Endothelial cell (in vitro differentiated cells): ENCODE results near the gene PPDPF. TPM values are rescaled to one million over a fixed set of nuclear protein-coding genes. Genes with fewer than 3 reads are reported as not detected.

ENCODE experiments used
- DNase-seq: peaks from one replicate; pipeline ENCODE4 v3.0.0; 2021; ENCODE audit warnings: low spot score
- H3K27ac Mint-ChIP-seq: one replicate; pipeline ENCODE4 v1.8.0; 2021; ENCODE audit warnings: mixed read lengths, inconsistent platforms; ENCODE audit not compliant: unreplicated experiment
- H3K27me3 Mint-ChIP-seq: one replicate; pipeline ENCODE4 v1.8.0; 2021; ENCODE audit warnings: mild to moderate bottlenecking, moderate library complexity, mixed read lengths, inconsistent platforms; ENCODE audit not compliant: unreplicated experiment
- H3K36me3 Mint-ChIP-seq: one replicate; pipeline ENCODE4 v1.8.0; 2021; ENCODE audit warnings: mild to moderate bottlenecking, low read depth, mixed read lengths, inconsistent platforms; ENCODE audit not compliant: unreplicated experiment
- H3K4me1 Mint-ChIP-seq: one replicate; pipeline ENCODE4 v1.8.0; 2021; ENCODE audit warnings: mild to moderate bottlenecking, mixed read lengths, inconsistent platforms; ENCODE audit not compliant: unreplicated experiment
- H3K4me3 Mint-ChIP-seq: one replicate; pipeline ENCODE4 v1.8.0; 2021; ENCODE audit warnings: mild to moderate bottlenecking, mixed read lengths, inconsistent platforms; ENCODE audit not compliant: unreplicated experiment
- H3K9me3 Mint-ChIP-seq: one replicate; pipeline ENCODE4 v1.8.0; 2021; ENCODE audit warnings: mixed read lengths, inconsistent platforms; ENCODE audit not compliant: unreplicated experiment
- total RNA-seq: library from RNA; stranded (reverse); fragmentation: NEBNext Ultra II Directional; extraction: Animal tissue kit (Norgen Biotek cat#: 25700); gene quantifications from one replicate; pipeline ENCODE4 v1.2.1, GENCODE V29; 2021; ENCODE audit not compliant: unreplicated experiment
- TF ChIP-seq, protein P1 (sequence below): fragments of 200-600 bp; sonication (generic); IDR thresholded peaks from one replicate; pipeline ENCODE4 v1.5.0; 2021; ENCODE audit warnings: antibody characterized with exemption; ENCODE audit not compliant: unreplicated experiment

PPDPF gene
- total RNA-seq, 1 donor from 2014 or later, result 151 TPM

DNA sequence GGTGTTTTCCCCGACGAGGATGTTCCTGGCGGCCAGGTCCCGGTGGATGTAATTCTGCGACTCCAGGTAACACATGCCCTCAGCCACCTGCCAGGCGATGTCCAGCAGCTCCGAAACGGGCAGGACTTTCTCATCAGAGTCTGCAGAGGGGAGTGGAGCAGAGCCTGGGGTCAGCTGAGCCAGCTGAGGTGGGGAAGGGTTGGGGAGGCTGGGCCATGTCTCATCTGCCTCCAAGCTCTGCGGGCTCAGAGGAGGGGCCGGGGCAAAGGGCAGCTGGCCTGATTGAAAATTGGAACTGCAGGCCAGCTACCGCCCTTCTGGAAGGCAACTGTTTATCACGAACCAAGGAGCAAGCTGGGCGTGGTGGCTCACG is 10.2 kb downstream of the PPDPF start:
- Mint-ChIP-seq H3K36me3 (peaks cover 4% of the 10 kb centered on the region), H3K4me3 (no peak overlapping the region), H3K27me3 (peaks cover 5% of the 10 kb centered on the region), H3K9me3 (no peaks in the 10 kb centered on the region), H3K27ac (no peak overlapping the region), H3K4me1 (no peaks in the 10 kb centered on the region)
- DNase-seq, result no peak
- TF ChIP-seq, protein P1, sequence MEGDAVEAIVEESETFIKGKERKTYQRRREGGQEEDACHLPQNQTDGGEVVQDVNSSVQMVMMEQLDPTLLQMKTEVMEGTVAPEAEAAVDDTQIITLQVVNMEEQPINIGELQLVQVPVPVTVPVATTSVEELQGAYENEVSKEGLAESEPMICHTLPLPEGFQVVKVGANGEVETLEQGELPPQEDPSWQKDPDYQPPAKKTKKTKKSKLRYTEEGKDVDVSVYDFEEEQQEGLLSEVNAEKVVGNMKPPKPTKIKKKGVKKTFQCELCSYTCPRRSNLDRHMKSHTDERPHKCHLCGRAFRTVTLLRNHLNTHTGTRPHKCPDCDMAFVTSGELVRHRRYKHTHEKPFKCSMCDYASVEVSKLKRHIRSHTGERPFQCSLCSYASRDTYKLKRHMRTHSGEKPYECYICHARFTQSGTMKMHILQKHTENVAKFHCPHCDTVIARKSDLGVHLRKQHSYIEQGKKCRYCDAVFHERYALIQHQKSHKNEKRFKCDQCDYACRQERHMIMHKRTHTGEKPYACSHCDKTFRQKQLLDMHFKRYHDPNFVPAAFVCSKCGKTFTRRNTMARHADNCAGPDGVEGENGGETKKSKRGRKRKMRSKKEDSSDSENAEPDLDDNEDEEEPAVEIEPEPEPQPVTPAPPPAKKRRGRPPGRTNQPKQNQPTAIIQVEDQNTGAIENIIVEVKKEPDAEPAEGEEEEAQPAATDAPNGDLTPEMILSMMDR, result no peak

DNA sequence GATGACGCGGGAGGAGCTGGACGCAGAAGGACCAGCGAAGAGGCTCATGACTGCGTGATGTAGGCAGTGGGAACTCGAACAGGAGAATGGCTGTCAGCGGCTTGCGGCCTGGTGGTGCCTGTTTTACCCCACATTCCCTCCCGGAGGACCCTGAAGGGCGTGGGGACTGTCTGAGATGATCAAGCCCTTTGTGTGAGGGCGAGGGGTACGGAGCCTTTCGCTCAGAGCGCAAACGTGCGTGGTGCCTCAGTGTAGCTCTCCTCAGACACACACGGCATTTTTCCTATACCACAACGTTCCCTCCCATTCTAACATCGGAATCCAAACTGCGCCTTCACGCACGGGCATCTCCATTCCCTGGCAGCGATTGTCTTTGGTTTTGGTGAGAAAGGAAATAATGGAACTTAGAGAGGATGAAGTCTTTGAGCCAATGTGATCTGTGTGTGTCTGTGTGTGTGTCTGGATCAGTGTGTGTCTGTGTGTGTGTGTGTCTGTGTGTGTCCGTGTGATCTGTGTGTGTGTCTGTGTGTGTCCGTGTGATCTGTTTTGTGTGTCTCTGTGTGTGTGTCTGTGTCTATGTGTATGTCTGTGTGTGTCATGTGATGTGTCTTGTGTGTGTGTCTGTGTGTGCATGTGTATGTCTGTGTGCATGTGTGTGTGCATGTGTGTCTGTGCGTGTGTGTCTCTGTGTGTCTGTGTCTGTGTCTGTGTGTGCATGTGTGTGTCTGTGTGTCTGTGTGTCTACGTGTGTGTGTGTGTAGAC is 11.3 kb downstream of the PPDPF start:
- Mint-ChIP-seq H3K27ac (no peak overlapping the region), H3K4me3 (peak overlapping the region; percentile 31), H3K27me3 (peaks cover 5% of the 10 kb centered on the region), H3K9me3 (no peaks in the 10 kb centered on the region), H3K4me1 (no peaks in the 10 kb centered on the region), H3K36me3 (peaks cover 4% of the 10 kb centered on the region)
- TF ChIP-seq, protein P1, result no peak
- DNase-seq, result no peak

DNA sequence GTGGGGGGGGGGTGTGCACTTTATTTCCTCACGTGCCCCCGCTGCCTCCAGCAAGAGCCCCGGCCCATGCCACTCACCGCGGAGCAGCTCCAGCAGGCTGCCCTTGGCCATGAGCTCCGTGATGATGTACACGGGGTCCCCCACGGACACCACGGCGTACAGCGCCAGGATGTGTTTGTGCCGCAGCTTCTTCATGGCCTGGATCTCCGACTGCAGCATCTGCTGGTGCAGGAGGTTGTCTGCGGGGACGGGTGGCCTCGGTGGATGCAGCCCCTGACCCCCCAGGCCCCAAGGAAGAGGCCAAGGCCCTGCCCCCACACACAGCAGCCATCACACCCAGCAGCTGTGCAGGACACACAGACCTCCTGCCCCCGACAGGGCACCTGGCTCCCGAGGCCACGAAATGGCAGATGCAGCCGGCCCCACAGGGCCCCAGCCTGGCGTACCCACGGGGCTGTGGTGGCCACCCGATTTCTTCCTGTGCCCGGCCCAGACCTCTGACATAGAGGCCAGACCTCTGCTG is 11.9 kb downstream of the PPDPF start:
- Mint-ChIP-seq H3K36me3 (peaks cover 4% of the 10 kb centered on the region), H3K9me3 (no peaks in the 10 kb centered on the region), H3K4me3 (no peak overlapping the region), H3K27me3 (peaks cover 5% of the 10 kb centered on the region), H3K4me1 (no peaks in the 10 kb centered on the region), H3K27ac (no peak overlapping the region)
- DNase-seq, result no peak
- TF ChIP-seq, protein P1, result no peak

DNA sequence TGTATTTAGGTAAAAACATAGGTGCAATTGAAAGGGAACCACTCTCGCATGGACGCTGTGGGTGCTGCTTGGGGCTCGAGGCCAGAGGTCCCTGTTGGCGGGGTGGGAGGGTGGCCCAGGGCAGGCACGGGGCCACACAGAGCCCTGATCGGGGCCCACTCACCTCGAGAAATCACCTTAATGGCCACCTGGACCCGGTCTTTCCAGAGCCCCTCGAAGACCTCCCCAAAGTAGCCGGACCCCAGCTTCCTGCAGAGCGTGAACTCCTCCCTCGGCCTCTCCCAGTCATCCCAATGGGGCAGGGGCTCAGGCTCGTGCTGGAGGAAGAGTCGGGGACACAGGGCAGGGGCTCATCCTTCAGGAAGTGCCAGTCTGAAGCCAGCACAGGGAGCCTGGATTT is 12.8 kb downstream of the PPDPF start:
- H3K27me3 Mint-ChIP-seq, result peaks cover 5% of the 10 kb centered on the region
- H3K4me1 Mint-ChIP-seq, result no peaks in the 10 kb centered on the region
- H3K36me3 Mint-ChIP-seq, result peaks cover 4% of the 10 kb centered on the region
- H3K4me3 Mint-ChIP-seq, result no peak overlapping the region
- H3K9me3 Mint-ChIP-seq, result no peaks in the 10 kb centered on the region
- no peak overlapping the region for H3K27ac Mint-ChIP-seq
- TF ChIP-seq, protein P1, result no peak
- DNase-seq, result no peak

DNA sequence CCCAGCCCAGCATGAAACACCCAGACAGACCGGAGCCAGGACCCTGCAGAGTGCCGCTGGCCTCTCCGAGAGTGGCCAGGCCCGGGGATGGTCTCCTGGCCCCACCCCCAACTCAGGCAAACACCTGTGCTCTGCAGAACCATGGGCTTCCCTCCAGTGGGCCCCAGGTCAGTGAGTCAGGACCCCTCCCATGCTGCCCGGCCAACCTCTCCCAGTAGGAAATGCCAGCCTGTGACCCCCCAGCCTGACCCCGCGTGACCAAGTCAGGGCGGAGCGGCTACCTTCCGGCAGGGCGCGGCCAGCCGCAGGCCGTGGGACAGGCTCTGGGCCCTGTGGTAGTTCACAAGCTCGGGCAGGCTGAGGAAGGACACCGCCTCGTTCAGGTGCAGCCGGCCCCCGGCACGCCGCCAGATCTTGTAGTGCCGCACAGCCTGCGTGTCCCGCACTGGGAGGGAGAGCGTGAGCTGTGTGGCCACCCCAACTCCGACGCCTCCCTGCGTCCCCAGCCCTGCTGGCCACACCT is 13.4 kb downstream of the PPDPF start:
- H3K9me3 Mint-ChIP-seq, result no peaks in the 10 kb centered on the region
- peaks cover 5% of the 10 kb centered on the region for H3K27me3 Mint-ChIP-seq
- no peaks in the 10 kb centered on the region for H3K4me1 Mint-ChIP-seq
- no peak overlapping the region for H3K27ac Mint-ChIP-seq
- DNase-seq, result no peak
- TF ChIP-seq, protein P1, result no peak
- H3K4me3 Mint-ChIP-seq, result no peak overlapping the region
- peaks cover 4% of the 10 kb centered on the region for H3K36me3 Mint-ChIP-seq
